Esophagus (tissue), 2 donors: ENCODE data around the gene ACER2. TPM values are rescaled to one million over a fixed set of nuclear protein-coding genes. Genes with fewer than 3 reads are reported as not detected.

Source experiments
- H3K27ac ChIP-seq, 2 donors: one replicate each; pipeline ENCODE4 v1.5.1; 2013; ENCODE audit warnings: low read depth in 2 of 2, mild to moderate bottlenecking in 2 of 2, inconsistent platforms in 1 of 2, low read length in 1 of 2, moderate library complexity in 1 of 2
- H3K27me3 ChIP-seq, 2 donors: one replicate each; pipeline ENCODE4 v1.6.1; 2013; ENCODE audit warnings: low read length in 2 of 2, control low read depth in 1 of 2, mild to moderate bottlenecking in 1 of 2; ENCODE audit not compliant: insufficient read depth in 2 of 2, control insufficient read depth in 1 of 2
- H3K36me3 ChIP-seq, 2 donors: one replicate each; pipeline ENCODE4 v1.6.1; 2013; ENCODE audit warnings: low read length in 1 of 2; ENCODE audit not compliant: control insufficient read depth in 2 of 2, insufficient read depth in 2 of 2
- H3K4me1 ChIP-seq, 2 donors: one replicate each; pipeline ENCODE4 v1.6.1; 2013; ENCODE audit warnings: low read length in 1 of 2; ENCODE audit not compliant: control insufficient read depth in 2 of 2, insufficient read depth in 2 of 2
- H3K4me3 ChIP-seq, 2 donors: one replicate each; pipeline ENCODE4 v1.5.1; 2013; ENCODE audit warnings: low read length in 2 of 2, mild to moderate bottlenecking in 2 of 2, low read depth in 1 of 2, moderate library complexity in 1 of 2
- H3K9me3 ChIP-seq, 2 donors: one replicate each; pipeline ENCODE4 v1.6.1; 2013; ENCODE audit warnings: mild to moderate bottlenecking in 2 of 2, low read depth in 1 of 2, low read length in 1 of 2, moderate library complexity in 1 of 2; ENCODE audit not compliant: control insufficient read depth in 2 of 2, insufficient read depth in 1 of 2
- WGBS, 2 donors: extraction: QIAGEN DNeasy Blood & Tissue Kit; methylation state at CpG; one replicate each; pipeline ENCODE4 v1.1.7; 2013; 5-methylcytosine and 5-hydroxymethylcytosine counted together
- polyA plus RNA-seq, 2 donors: library from polyadenylated mRNA; stranded (reverse); fragments of 200-250 nt; gene quantifications; one replicate each; pipeline ENCODE4 v1.2.3, GENCODE V29; 2013
- donor health status: healthy with polysubstance abuse.
- donor health status: Bipolar disorder and iron deficiency.

ACER2 gene
- polyA plus RNA-seq, 2 donors, result 0.39 to 0.73 TPM

DNA sequence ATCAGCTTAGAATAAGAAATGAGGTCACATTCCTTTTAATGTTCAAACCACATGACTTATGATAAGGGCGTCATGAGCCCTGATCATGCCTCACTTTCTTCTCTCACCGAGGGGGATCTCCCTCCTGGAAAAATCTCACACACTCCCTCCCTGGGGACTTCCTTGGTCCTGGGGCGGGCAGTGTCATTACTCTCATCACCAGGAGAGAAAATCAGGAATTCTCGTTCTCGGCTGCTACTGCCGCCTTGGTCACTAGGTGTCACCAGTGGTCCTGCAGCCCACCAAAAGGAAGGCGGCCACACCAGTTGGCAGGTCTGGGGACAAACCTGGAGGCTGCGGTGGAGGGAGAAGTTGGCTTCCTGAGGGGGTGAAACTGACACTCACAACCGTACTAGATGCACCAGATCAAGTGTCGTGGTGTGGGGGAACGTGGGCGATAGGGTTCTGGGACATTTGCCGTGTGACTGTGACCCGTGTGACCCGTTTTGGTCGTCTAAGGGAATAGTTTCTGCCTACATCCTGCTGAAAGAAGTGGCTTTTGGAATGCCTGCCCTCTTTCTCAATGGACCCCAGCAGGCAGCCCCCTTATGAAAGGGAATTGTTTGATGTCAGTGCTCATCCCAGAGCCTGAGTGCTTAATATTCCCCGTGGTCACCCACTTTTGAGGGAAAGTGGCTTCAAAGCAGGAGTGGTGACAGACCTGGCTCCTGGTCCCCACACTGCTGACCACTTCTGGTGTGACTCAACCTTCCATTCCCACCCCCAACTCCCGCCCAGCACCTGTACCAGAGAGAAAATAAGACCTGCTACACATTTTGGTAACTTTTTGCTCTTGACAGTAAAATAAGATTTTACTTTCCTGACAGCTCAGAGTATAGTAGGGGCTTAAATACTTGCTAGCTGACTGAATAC, 63.2 kb downstream of the ACER2 start:
- Histone ChIP-seq H3K4me3 (no peak overlapping the region), H3K4me1 (no peaks in the 10 kb centered on the region), H3K27me3 (no peaks in the 10 kb centered on the region), H3K27ac (no peak overlapping the region), H3K36me3 (no peaks in the 10 kb centered on the region), H3K9me3 (no peaks in the 10 kb centered on the region)
- WGBS, 2 donors, result 13 to 14% methylated on average over 18 of the region's 18 CpGs

DNA sequence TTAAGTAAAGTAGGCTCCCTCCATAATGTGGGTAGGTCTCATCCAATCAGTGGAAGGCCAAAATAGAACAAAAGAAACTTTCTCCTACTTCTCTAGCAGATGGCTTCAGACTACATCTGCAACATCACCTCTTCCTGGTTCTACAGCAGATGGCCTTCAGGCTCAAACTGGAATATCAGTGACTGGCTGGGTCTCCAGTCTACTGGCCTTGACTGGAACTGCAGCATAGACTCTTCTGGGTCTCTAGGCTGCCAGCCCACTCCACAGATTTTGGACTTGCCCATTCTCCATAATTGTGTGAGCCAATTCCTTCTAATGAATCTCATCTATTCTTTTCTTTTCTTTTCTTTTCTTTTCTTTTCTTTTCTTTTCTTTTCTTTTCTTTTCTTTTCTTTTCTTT, 64.8 kb downstream of the ACER2 start:
- Histone ChIP-seq H3K36me3 (no peaks in the 10 kb centered on the region), H3K4me3 (no peak overlapping the region), H3K4me1 (no peaks in the 10 kb centered on the region), H3K9me3 (no peaks in the 10 kb centered on the region), H3K27me3 (no peaks in the 10 kb centered on the region), H3K27ac (no peak overlapping the region)

DNA sequence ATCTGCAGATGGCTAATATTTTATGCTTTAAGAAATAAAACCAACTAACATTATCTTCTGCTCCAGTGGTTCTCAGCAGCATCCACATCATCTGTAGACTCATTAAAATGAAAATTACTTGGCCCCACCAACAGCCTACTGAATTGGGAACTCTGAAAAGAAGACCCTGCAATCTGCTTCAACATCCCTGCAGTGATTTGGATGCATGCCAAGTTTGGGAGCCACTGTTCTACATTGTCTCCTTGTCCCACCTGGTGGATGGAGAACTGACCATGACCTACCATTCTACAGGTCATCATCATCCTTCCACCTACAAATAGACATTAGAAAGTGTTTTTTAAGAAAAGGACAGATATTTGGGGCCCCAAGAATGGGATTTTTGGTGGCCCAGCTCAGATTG, 71.1 kb downstream of the ACER2 start:
- no peaks in the 10 kb centered on the region for H3K36me3 ChIP-seq
- no peaks in the 10 kb centered on the region for H3K9me3 ChIP-seq
- H3K27me3 ChIP-seq, result no peaks in the 10 kb centered on the region
- no peak overlapping the region for H3K4me3 ChIP-seq
- no peak overlapping the region for H3K27ac ChIP-seq
- no peaks in the 10 kb centered on the region for H3K4me1 ChIP-seq

DNA sequence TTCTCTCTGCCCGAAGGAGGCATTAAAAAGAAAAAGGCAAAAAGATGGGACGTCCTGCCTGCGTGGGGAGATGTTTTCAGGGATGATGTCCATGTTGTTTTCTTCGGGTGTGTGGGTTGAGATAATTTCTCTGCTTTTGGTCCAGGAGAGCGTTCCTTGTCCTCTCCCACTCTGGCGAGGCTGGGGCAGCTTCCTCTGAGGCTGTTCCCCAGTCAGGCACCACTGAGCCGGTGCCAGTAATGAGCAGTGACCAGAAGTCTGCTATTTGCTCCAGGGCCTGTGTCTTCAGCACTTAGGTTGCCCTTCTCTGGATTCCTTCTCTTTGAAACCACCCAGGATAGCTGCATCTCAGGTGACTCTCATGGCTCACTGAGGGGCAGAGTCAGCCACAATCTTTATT, 71.5 kb downstream of the ACER2 start:
- Histone ChIP-seq H3K27ac (no peak overlapping the region), H3K4me1 (no peaks in the 10 kb centered on the region), H3K27me3 (no peaks in the 10 kb centered on the region), H3K9me3 (no peaks in the 10 kb centered on the region), H3K4me3 (no peak overlapping the region), H3K36me3 (no peaks in the 10 kb centered on the region)
- 89 to 90% methylated on average over 7 of the region's 7 CpGs for WGBS, 2 donors

DNA sequence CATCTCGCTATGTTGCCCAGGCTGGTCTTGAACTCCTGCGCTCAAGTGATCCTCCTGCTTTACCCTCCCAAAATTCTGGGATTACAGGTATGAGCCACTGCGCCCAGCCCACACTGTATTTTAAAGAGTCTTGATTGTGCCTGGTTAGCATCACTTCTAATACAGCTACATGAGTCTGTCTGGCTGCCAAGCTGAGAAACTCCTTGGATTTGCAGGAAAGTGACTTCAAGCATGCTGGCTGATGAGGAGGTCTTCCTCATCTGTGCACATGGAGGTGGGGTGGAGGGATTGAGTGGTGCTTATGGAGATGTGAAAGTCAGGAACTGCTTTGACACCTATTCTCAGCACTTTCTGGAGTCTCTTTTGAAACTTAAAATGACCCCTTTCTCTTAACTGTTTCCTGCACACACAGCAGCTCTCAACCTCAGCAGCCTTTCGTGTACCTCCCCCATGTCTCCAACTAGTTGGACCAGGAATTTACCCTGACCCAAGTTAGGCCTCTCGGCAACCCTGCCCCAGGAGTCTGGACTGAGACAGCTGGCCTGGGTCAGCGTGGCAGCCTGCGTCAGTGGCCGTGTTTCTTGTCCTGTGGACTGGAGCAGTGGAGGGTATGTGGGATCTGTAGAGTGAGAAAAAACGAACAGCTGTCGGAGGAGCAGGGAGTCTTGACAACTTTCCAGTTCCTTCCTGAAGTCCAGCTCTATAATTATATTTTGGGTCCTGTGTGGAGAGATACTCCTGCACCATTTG, 72.5 kb downstream of the ACER2 start:
- Histone ChIP-seq H3K4me3 (no peak overlapping the region), H3K4me1 (no peaks in the 10 kb centered on the region), H3K9me3 (no peaks in the 10 kb centered on the region), H3K27ac (no peak overlapping the region), H3K27me3 (no peaks in the 10 kb centered on the region), H3K36me3 (no peaks in the 10 kb centered on the region)
- 77 to 82% methylated on average over 10 of the region's 10 CpGs for WGBS, 2 donors

DNA sequence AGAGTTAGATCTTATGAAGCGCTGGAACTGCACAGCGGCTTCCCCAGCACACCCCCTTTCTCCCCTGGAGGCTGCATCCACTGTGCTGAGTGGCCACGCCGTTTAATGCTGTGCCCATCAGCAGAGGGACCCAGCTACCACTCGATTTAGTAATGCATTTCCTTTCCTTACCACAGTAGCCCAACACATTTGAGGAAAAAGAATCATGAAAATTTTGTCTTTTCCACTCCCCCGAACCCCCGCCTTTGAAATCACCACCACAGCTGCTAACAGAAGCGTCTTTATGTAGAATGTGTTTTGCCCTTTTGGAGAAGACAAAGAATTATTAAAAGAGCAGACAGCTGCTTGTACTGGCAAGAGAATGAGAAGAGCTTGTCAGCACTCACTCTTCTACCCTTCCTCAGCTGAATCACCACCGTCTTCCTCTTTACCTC, 73.2 kb downstream of the ACER2 start:
- Histone ChIP-seq H3K27me3 (no peaks in the 10 kb centered on the region), H3K36me3 (no peaks in the 10 kb centered on the region), H3K9me3 (no peaks in the 10 kb centered on the region), H3K4me1 (no peaks in the 10 kb centered on the region), H3K27ac (no peak overlapping the region), H3K4me3 (no peak overlapping the region)
- WGBS, 2 donors, result 72 to 73% methylated on average over 9 of the region's 9 CpGs

DNA sequence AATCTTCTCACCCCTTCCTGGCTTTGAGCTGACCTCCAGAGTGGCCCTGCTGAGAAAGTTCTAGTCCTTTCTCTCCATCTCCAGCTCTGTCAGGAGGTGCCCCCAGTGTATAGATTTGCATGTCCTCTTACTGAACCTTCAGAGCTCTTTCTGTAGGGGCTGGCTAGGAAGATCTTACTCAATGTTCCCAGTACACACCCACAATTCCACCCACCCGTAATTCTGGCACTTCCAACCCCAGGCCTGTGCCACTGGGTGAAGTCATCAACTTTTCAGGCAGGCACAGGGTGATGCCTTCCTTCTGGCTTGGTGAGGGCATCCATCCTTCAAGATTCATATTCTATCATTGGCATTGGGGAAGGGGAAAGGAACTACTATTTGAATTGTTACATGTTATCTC, 75.9 kb downstream of the ACER2 start:
- Histone ChIP-seq H3K27ac (no peak overlapping the region), H3K9me3 (no peaks in the 10 kb centered on the region), H3K4me1 (no peaks in the 10 kb centered on the region), H3K27me3 (no peaks in the 10 kb centered on the region), H3K4me3 (no peak overlapping the region), H3K36me3 (no peaks in the 10 kb centered on the region)
- 44 to 55% methylated on average over 1 of the region's 1 CpG for WGBS, 2 donors

DNA sequence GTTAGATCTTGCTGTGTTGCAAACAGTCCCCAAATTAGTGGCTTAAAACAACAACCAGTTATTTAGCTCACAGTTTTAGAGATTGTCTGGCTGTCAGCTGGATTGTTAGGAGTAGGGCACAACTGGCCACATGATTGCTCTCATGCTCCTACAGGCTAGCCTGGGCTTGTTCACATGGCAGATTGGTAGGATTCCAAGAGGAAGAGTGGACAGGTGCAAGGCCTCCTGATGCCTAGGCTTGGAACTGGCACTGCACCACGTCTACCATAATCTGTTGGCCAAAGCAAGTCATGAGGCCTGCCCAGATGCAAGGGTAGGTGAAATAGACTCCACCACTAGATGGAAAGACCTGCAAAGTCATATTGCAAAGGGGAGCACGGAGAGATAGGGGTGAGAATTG, 76.4 kb downstream of the ACER2 start:
- Histone ChIP-seq H3K4me1 (no peaks in the 10 kb centered on the region), H3K9me3 (no peaks in the 10 kb centered on the region), H3K27me3 (no peaks in the 10 kb centered on the region), H3K36me3 (no peaks in the 10 kb centered on the region), H3K27ac (no peak overlapping the region), H3K4me3 (no peak overlapping the region)
- 62% methylated on average over 2 of the region's 2 CpGs for WGBS, 2 donors

DNA sequence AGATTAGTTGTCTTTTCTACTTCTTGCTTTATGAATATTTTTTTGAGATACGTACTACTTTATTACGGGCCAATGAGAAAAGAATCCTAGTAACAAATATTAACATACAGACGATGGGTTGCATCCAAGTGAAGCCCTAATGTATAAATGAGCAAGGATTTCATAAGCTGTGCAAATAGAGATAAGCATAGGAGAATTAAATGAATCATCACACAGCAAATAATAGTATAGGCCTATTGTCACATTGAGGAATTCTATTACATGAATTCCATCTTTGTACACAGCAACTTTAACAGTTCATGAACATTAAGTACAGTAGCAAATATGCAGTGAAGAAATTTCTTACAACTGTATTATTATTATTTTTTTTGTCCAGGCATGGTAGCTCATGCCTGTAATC, 78.0 kb downstream of the ACER2 start:
- H3K27me3 ChIP-seq, result no peaks in the 10 kb centered on the region
- no peaks in the 10 kb centered on the region for H3K36me3 ChIP-seq
- 78 to 80% methylated on average over 3 of the region's 3 CpGs for WGBS, 2 donors
- no peaks in the 10 kb centered on the region for H3K4me1 ChIP-seq
- H3K4me3 ChIP-seq, result no peak overlapping the region
- no peaks in the 10 kb centered on the region for H3K9me3 ChIP-seq
- H3K27ac ChIP-seq, result no peak overlapping the region

DNA sequence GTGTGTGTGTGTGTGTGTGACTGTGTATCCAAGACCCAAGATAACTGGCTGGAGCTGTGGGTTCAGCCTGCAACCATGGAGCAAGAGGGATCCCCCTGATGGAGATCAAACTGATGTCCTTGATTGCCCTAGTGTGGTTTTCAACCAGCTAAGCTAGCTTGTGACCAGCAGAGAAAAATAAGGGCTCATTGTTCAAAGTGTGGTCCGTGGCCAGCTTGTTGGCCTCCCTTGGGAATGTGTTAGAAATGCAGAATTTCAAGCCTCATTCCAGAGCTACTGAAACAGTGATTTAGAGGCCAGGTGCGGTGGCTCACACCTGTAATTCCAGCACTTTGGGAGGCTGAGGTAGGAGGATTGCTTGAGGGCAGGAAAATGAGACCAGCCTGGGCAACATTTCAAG, 79.9 kb downstream of the ACER2 start:
- no peak overlapping the region for H3K27ac ChIP-seq
- H3K4me1 ChIP-seq, result no peaks in the 10 kb centered on the region
- H3K9me3 ChIP-seq, result no peaks in the 10 kb centered on the region
- H3K27me3 ChIP-seq, result no peaks in the 10 kb centered on the region
- H3K4me3 ChIP-seq, result no peak overlapping the region
- WGBS, 2 donors, result 83 to 84% methylated on average over 2 of the region's 2 CpGs
- no peaks in the 10 kb centered on the region for H3K36me3 ChIP-seq
